Activated T-cell treated with anti-CD3 and anti-CD28 coated beads, Interleukin-2, amount 50 U/mL, for 4 hours (primary cell): ENCODE measurements around the gene SYT9. TPM values are rescaled to one million over a fixed set of nuclear protein-coding genes. Genes with fewer than 3 reads are reported as not detected.

Experiments
- ATAC-seq, 2 donors: fragments of 200-7000 bp; cut with Tn5 transposase; one replicate each; pipeline ENCODE4 v1.10.0; 2021
- DNase-seq: peaks from one replicate; pipeline ENCODE4 v3.0.0-alpha.2; 2020
- H3K27me3 Mint-ChIP-seq: one replicate; pipeline ENCODE4 v1.8.0; 2021; ENCODE audit warnings: low read depth, mixed read lengths
- H3K36me3 Mint-ChIP-seq: one replicate; pipeline ENCODE4 v1.8.0; 2022; ENCODE audit warnings: mixed read lengths; ENCODE audit not compliant: insufficient read depth
- H3K4me1 Mint-ChIP-seq: one replicate; pipeline ENCODE4 v1.8.0; 2021; ENCODE audit warnings: low read depth, mixed read lengths
- H3K4me3 Mint-ChIP-seq: one replicate; pipeline ENCODE4 v1.8.0; 2021; ENCODE audit warnings: mild to moderate bottlenecking, moderate library complexity, mixed read lengths
- H3K9me3 Mint-ChIP-seq: one replicate; pipeline ENCODE4 v1.8.0; 2021; ENCODE audit warnings: mixed read lengths
- total RNA-seq, 3 donors: library from RNA; stranded (reverse); gene quantifications; one replicate each; pipeline ENCODE4 v1.2.1, GENCODE V29; 2021

The SYT9 gene
- total RNA-seq, 3 donors from 2014 or later, result not detected

- ATAC-seq (no peak), DNase-seq (no peak)
- no peak overlapping the region for H3K4me3 Mint-ChIP-seq
- H3K9me3 Mint-ChIP-seq, result no peaks in the 10 kb centered on the region
- H3K36me3 Mint-ChIP-seq, result no peaks in the 10 kb centered on the region
- H3K4me1 Mint-ChIP-seq, result no peaks in the 10 kb centered on the region
- H3K27me3 Mint-ChIP-seq, result no peaks in the 10 kb centered on the region
These were observed 217.7 kb downstream of the SYT9 start for GRCh38 chr11:7469351-7469865.

- DNase-seq, result no peak
- Mint-ChIP-seq H3K9me3 (no peaks in the 10 kb centered on the region), H3K4me3 (no peak overlapping the region), H3K36me3 (no peaks in the 10 kb centered on the region), H3K27me3 (no peaks in the 10 kb centered on the region), H3K4me1 (no peaks in the 10 kb centered on the region)
- ATAC-seq, result no peak
These were observed 219.4 kb downstream of the SYT9 start for GRCh38 chr11:7471071-7471470.

GRCh38 chr11:7473717-7474116, 222.0 kb downstream of the SYT9 start:
- Mint-ChIP-seq H3K9me3 (no peaks in the 10 kb centered on the region), H3K36me3 (no peaks in the 10 kb centered on the region), H3K4me3 (no peak overlapping the region), H3K27me3 (peaks cover 2% of the 10 kb centered on the region), H3K4me1 (no peaks in the 10 kb centered on the region)
- DNase-seq (no peak), ATAC-seq (no peak)

- H3K9me3 Mint-ChIP-seq, result no peaks in the 10 kb centered on the region
- H3K36me3 Mint-ChIP-seq, result no peaks in the 10 kb centered on the region
- no peaks in the 10 kb centered on the region for H3K4me1 Mint-ChIP-seq
- DNase-seq (no peak), ATAC-seq (no peak)
- H3K27me3 Mint-ChIP-seq, result peaks cover 2% of the 10 kb centered on the region
- H3K4me3 Mint-ChIP-seq, result no peak overlapping the region
These were observed 228.4 kb downstream of the SYT9 start for GRCh38 chr11:7480113-7480512.

GRCh38 chr11:7484131-7484530, 232.4 kb downstream of the SYT9 start:
- no peak for ATAC-seq
- DNase-seq, result no peak
- Mint-ChIP-seq H3K9me3 (no peaks in the 10 kb centered on the region), H3K4me3 (no peak overlapping the region), H3K27me3 (no peaks in the 10 kb centered on the region), H3K4me1 (no peaks in the 10 kb centered on the region), H3K36me3 (no peaks in the 10 kb centered on the region)

- ATAC-seq (no peak), DNase-seq (no peak)
- no peak overlapping the region for H3K4me3 Mint-ChIP-seq
These were observed 232.9 kb downstream of the SYT9 start for GRCh38 chr11:7484645-7485044.

GRCh38 chr11:7485186-7486097, 233.7 kb downstream of the SYT9 start, which contains the start of gene OLFML1:
OLFML1 (plus strand) TSS chr11:7485506; CDS start chr11:7485876, 370 bp downstream.
- no peak for ATAC-seq

More at GRCh38 chr11:7484645-7485044, 232.9 kb downstream of the SYT9 start:
- Mint-ChIP-seq H3K27me3 (no peaks in the 10 kb centered on the region), H3K9me3 (no peaks in the 10 kb centered on the region), H3K4me1 (no peaks in the 10 kb centered on the region), H3K36me3 (no peaks in the 10 kb centered on the region)

GRCh38 chr11:7486098-7486780, 234.5 kb downstream of the SYT9 start:
- H3K27me3 Mint-ChIP-seq, result no peaks in the 10 kb centered on the region
- no peak overlapping the region for H3K4me3 Mint-ChIP-seq
- no peaks in the 10 kb centered on the region for H3K4me1 Mint-ChIP-seq
- H3K9me3 Mint-ChIP-seq, result no peaks in the 10 kb centered on the region
- no peaks in the 10 kb centered on the region for H3K36me3 Mint-ChIP-seq
- ATAC-seq (no peak), DNase-seq (no peak)

More at GRCh38 chr11:7485186-7486097, 233.7 kb downstream of the SYT9 start, which contains the start of gene OLFML1:
- no peaks in the 10 kb centered on the region for H3K27me3 Mint-ChIP-seq
- H3K4me3 Mint-ChIP-seq, result no peak within 1 kb of the TSS
- H3K4me1 Mint-ChIP-seq, result no peaks in the 10 kb centered on the region
- no peak for DNase-seq
- H3K9me3 Mint-ChIP-seq, result no peaks in the 10 kb centered on the region
- no peaks in the 10 kb centered on the region for H3K36me3 Mint-ChIP-seq

GRCh38 chr11:7486781-7487140, 235.1 kb downstream of the SYT9 start:
- no peaks in the 10 kb centered on the region for H3K4me1 Mint-ChIP-seq

GRCh38 chr11:7487360-7487759, 235.7 kb downstream of the SYT9 start:
- H3K9me3 Mint-ChIP-seq, result no peaks in the 10 kb centered on the region
- H3K4me3 Mint-ChIP-seq, result no peak overlapping the region
- no peaks in the 10 kb centered on the region for H3K4me1 Mint-ChIP-seq
- no peak for DNase-seq
- H3K27me3 Mint-ChIP-seq, result no peaks in the 10 kb centered on the region
- no peak for ATAC-seq
- H3K36me3 Mint-ChIP-seq, result no peaks in the 10 kb centered on the region

More at GRCh38 chr11:7486781-7487140, 235.1 kb downstream of the SYT9 start:
- Mint-ChIP-seq H3K4me3 (no peak overlapping the region), H3K36me3 (no peaks in the 10 kb centered on the region), H3K9me3 (no peaks in the 10 kb centered on the region), H3K27me3 (no peaks in the 10 kb centered on the region)
- ATAC-seq (no peak), DNase-seq (no peak)

GRCh38 chr11:7488681-7489080, 237.0 kb downstream of the SYT9 start:
- Mint-ChIP-seq H3K9me3 (no peaks in the 10 kb centered on the region), H3K4me1 (no peaks in the 10 kb centered on the region), H3K4me3 (no peak overlapping the region), H3K27me3 (no peaks in the 10 kb centered on the region), H3K36me3 (no peaks in the 10 kb centered on the region)
- no peak for DNase-seq
- ATAC-seq, result no peak

GRCh38 chr11:7489376-7489775, 237.7 kb downstream of the SYT9 start:
- Mint-ChIP-seq H3K4me1 (no peaks in the 10 kb centered on the region), H3K36me3 (no peaks in the 10 kb centered on the region), H3K9me3 (no peaks in the 10 kb centered on the region), H3K27me3 (no peaks in the 10 kb centered on the region), H3K4me3 (no peak overlapping the region)
- DNase-seq, result no peak
- no peak for ATAC-seq

- Mint-ChIP-seq H3K4me3 (no peak overlapping the region), H3K4me1 (no peaks in the 10 kb centered on the region), H3K9me3 (no peaks in the 10 kb centered on the region), H3K36me3 (no peaks in the 10 kb centered on the region), H3K27me3 (no peaks in the 10 kb centered on the region)
- DNase-seq (no peak), ATAC-seq (no peak)
These were observed 238.3 kb downstream of the SYT9 start for GRCh38 chr11:7490054-7490453.

- DNase-seq (no peak), ATAC-seq (no peak)
- H3K4me1 Mint-ChIP-seq, result no peaks in the 10 kb centered on the region
- H3K27me3 Mint-ChIP-seq, result no peaks in the 10 kb centered on the region
- no peaks in the 10 kb centered on the region for H3K9me3 Mint-ChIP-seq
- no peaks in the 10 kb centered on the region for H3K36me3 Mint-ChIP-seq
- no peak overlapping the region for H3K4me3 Mint-ChIP-seq
These were observed 238.8 kb downstream of the SYT9 start for GRCh38 chr11:7490535-7490934.
